Activated T-helper 1 cell treated with anti-CD3 and anti-CD28 coated beads, Interleukin-2, amount 50 U/mL, for 16 hours (primary cell): Measurements from ENCODE around the gene NHLH1.

ENCODE experiments used
- DNase-seq, 2 donors: peaks; one replicate each; pipeline ENCODE4 v3.0.0-alpha.2; 2020; ENCODE audit warnings: low read depth in 1 of 2, low spot score in 1 of 2

The NHLH1 gene

GRCh38 chr1:160358073-160358472 lies 8.8 kb upstream of the NHLH1 start:
- no peak for DNase-seq

GRCh38 chr1:160359559-160360226 lies 7.2 kb upstream of the NHLH1 start:
- no peak for DNase-seq

- DNase-seq = no peak
Measured at GRCh38 chr1:160360227-160360695, 6.6 kb upstream of the NHLH1 start.

GRCh38 chr1:160361199-160361598 lies 5.7 kb upstream of the NHLH1 start:
- no peak for DNase-seq

GRCh38 chr1:160361814-160362167 lies 5.1 kb upstream of the NHLH1 start:
- no peak for DNase-seq

GRCh38 chr1:160362168-160362957 lies 4.5 kb upstream of the NHLH1 start:
- DNase-seq = no peak

- DNase-seq = no peak
Measured at GRCh38 chr1:160363010-160363409, 3.9 kb upstream of the NHLH1 start.

GRCh38 chr1:160363951-160364735 lies 2.7 kb upstream of the NHLH1 start:
- no peak for DNase-seq

- no peak for DNase-seq
Measured at GRCh38 chr1:160365325-160365724, 1.5 kb upstream of the NHLH1 start.

GRCh38 chr1:160367516-160367900 lies 637 bp downstream of the NHLH1 start:
- no peak for DNase-seq

- no peak for DNase-seq
Measured at GRCh38 chr1:160367934-160368923, 1.4 kb downstream of the NHLH1 start.

GRCh38 chr1:160369087-160369486 lies 2.2 kb downstream of the NHLH1 start:
- DNase-seq = no peak

GRCh38 chr1:160370561-160371345 lies 3.9 kb downstream of the NHLH1 start:
- no peak for DNase-seq

GRCh38 chr1:160371346-160371631 lies 4.4 kb downstream of the NHLH1 start:
- no peak for DNase-seq

GRCh38 chr1:160371756-160372155 lies 4.9 kb downstream of the NHLH1 start:
- no peak for DNase-seq

- no peak for DNase-seq
Measured at GRCh38 chr1:160373696-160374095, 6.8 kb downstream of the NHLH1 start.

- no peak for DNase-seq
Measured at GRCh38 chr1:160374306-160375110, 7.6 kb downstream of the NHLH1 start.

GRCh38 chr1:160375788-160376524 lies 9.1 kb downstream of the NHLH1 start:
- no peak for DNase-seq
